ENCODE data around the gene PNMA3.
A peak's percentile ranks its signal among the peaks of the same experiment; 100 is the strongest.
"Not testable (repeated sequence)": the region's sequence is repeated elsewhere in the genome, so short reads cannot be mapped to it uniquely, and the experiment has no call there.

Gene PNMA3, protein sequence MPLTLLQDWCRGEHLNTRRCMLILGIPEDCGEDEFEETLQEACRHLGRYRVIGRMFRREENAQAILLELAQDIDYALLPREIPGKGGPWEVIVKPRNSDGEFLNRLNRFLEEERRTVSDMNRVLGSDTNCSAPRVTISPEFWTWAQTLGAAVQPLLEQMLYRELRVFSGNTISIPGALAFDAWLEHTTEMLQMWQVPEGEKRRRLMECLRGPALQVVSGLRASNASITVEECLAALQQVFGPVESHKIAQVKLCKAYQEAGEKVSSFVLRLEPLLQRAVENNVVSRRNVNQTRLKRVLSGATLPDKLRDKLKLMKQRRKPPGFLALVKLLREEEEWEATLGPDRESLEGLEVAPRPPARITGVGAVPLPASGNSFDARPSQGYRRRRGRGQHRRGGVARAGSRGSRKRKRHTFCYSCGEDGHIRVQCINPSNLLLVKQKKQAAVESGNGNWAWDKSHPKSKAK

DNA sequence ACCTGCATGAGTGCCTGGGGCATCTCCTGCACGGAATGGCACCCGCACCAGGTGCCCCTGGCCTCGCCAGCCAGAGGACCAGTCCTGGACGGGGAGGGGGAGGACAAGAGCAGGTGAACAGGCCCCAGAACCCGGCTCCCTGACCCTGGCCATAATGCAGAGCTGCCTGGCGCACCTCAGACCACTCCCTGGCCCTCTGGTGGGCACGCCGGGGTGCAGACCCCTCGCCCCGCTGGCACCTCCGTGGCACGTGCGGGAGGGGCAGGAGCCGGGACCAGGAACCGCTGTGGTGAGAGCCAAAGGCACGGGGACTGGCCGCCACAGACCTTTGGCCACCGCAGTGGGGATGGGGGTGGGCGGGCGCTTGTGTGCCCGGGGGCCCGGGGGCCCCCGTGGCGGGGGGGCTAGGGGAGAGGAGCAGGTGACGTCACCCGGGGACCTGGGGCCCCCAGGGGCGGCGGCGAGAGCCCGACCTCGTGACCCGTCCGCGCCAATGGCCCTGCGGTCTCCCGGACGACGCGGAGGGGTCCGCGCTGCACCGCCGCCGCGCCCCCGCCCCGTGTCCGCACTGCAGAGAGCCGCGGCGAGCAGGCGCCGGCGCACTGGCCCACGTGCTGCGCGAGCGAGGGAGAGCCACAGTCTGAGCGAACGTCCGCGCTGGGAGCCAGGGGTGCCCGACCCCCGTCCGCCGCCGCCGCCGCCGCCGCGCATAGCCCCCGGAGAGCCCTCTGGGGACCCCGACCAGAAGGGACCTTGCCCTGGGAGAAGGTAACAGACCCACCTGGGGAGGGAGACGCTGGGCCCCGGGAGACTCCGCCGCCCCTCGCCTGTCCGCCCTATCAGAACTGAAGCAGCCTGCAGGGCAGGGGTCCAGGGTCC, at the start of gene PNMA3:
TSS of gene PNMA3 (plus strand) at position 600 of the 879 bp plus-strand sequence. CDS start 586 bp downstream, outside the sequence.
- DNase-seq: no peak

DNA sequence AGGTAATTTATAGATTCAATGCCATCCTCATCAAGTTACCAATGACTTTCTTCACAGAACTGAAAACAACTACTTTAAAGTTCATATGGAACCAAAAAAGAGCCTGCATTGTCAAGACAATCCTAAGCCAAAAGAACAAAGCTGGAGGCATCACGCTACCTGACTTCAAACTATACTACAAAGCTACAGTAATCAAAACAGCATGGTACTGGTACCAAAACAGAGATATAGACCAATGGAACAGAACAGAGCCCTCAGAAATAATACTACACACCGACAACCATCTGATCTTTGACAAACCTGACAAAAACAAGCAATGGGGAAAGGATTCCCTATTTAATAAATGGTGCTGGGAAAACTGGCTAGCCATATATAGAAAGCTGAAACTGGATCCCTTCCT, 39.1 kb upstream of the PNMA3 start:
- DNase-seq: not testable (repeated sequence)

DNA sequence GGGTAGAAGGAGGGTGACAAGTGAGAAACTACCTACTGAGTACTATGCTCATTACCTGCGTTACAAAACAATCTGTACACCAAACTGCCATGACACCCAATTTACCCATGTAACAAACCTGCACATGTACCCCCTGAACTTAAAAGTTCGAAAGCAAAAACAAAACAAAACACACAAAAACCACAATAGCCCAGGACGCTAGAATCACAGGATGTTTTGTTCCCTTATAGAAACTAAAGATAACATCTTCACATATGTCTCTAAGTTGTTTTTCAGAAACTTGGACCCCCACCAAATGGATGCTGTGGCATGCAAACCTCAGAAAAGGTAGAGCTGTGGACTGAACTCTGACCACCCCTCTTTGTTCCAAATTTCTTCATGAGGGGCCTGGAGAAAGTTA, 37.1 kb upstream of the PNMA3 start:
- no peak for DNase-seq

DNA sequence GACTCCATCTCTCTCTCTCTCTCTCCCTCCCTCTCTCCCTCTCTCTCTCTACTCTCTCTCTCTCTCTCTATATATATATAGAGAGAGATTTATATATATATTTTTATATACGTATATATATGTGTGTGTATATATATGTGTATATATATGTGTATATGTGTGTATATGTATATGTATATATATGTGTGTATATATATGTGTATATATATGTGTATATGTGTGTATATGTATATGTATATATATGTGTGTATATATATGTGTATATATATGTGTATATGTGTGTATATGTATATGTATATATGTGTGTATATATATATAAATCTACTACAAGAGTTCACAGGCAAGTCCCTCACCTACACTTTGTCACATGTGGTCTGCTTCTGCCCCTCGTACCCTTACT, 29.8 kb upstream of the PNMA3 start:
- not testable (repeated sequence) for DNase-seq

DNA sequence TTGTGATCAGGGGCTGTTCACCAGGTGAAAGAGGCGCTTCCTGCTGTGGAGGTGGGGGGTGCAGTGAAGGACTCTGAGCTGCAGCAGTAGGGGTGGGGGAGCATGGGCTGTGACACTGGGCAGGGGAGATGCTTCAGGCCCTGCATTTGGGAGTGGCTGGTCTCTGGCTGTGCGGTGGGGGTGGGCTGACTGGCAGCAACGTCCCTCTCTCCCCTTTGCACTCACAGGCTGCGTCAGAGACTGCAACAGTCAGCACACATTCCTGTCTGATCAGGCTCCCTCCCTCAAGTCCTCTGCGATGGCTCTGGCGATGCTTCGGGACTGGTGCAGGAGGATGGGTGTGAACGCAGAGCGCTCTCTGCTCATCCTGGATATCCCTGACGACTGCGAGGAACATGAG, 27.8 kb upstream of the PNMA3 start:
- not testable (repeated sequence) for DNase-seq

DNA sequence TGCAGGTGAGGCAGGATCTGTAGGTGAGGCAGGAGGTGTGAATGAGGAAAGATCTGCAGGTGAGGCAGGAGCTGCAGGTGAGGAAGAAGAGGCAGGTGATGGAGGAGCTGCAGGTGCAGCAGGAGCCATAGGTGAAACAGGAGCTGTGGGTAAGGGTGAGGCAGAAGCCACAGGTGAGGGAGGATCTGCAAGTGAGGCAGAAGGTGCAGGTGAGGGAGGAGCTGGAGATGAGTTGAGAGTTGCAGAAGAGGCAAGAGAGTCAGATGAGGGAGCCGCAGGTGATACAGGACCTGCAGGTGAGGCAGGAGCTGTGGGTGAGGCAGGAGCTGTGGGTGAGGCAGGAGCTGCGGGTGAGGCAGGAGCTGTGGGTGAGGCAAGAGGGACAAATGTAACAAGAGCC, 27.1 kb upstream of the PNMA3 start:
- DNase-seq: no peak

DNA sequence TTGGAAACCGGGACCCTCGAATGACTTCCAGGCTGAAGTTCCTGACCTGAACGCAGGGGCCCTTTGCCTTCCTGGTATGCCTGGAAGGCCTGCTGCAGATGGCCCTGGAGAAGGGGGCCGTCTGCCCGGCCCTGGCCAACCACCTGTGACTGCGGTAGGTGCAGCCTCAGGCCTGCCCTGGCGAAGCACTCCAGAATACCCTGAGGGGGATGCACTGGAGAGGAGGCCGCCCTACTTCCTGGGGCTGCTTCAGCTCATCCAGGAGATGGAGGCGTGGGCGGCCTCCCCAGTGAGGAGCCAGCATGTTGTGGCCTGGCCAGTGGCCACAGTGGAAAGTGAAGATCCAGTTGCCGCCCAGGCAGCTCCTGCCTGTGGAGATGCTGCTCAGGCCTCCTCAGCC, 26.4 kb upstream of the PNMA3 start:
- no peak for DNase-seq

DNA sequence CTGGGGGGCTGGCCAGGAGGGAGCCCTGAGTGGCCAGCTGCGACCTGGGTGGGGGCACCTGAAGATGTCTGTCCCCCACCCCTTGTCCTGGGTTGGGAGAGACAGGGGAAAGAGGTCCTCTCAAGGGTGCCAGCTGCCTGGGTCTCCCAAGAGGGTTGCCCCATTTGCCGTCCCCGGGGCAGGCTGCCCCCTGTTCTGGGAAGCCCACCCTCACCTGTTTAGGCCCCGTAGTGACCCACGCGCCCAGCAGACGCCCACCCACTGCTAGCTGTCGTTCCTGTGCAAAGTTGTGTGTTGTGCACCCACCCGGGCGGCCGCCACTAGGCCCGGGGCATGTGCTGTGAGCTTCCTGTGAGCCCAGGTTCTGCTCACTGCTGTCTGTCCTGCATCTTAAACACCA, 25.5 kb upstream of the PNMA3 start:
- DNase-seq: no peak

DNA sequence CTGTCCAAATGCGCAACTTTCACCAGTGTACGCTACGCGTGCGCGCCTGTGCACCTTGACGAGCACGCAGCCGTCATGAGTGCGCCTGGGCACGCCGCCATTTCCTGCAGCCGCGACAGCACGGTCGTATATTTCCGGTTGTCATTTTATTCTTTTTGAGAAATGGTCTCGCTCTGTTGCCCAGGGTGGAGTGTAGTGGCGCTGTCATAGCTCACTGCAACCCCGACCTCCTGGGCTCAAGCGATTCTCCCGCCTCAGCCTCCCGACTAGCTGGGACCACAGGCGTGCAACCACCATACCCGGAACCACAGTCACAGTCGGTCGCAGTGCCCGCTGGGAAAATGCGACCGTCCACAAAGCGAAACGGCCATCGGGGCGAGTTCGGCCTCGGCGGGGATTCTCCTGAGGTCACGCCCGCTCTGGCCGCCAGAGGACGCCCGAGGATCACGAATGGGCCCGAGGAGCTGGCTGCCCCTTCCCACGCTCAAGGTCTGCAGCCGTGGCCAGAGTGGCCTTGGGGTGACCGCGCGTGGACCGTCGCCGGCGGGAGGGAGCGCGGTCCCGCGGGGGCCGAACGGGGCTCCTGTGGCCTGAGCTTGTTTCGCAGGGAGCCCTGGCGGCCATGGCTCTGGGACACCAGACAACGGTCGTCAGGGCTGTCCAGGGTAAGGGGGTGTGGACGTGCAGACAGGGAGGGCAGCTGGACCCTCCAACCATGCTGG, 23.7 kb upstream of the PNMA3 start:
- peak; percentile 51 for DNase-seq

DNA sequence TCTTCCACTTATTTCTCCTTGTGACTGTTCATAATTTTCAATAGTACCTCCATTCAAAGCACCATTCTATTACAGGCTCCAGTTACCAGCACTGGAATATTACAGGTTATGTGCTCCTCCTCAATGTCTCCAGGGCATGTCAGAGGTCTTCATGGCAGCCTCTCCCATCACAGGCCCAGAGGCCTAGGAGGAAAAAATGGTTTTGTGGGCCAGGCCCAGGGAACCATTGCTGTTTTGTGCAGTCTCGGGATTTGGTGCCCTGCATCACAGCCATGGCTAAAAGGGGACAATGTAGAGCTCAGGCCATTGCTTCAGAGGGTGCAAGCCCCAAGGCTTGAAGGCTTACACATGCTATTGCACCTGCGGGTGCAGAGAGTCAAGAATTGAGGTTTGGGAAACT, 7.2 kb upstream of the PNMA3 start:
- no peak for DNase-seq

DNA sequence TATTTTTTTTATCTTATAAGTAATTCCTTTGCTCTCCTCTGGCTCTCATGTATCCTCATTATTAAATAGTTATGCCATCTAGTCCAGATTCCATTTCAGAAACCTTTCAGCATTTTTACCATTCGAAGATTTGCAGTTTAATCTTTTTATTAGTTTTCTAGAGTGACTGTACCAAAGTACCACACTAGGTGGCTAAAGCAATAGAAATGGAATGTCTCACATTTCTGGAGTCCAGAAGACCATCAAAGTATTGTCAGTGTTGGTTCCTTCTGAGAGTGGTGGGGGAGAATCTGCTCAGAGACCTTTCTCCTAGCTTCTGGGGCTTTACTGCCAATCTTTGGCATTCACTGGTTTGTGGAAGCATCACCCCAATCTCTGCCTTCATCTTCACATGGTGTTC, 3.7 kb upstream of the PNMA3 start:
- no peak for DNase-seq

DNA sequence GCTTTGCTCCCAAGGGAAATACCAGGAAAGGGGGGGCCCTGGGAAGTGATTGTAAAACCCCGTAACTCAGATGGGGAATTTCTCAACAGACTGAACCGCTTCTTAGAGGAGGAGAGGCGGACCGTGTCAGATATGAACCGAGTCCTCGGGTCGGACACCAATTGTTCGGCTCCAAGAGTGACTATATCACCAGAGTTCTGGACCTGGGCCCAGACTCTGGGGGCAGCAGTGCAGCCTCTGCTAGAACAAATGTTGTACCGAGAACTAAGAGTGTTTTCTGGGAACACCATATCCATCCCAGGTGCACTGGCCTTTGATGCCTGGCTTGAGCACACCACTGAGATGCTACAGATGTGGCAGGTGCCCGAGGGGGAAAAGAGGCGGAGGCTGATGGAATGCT, 1.0 kb downstream of the PNMA3 start:
- no peak for DNase-seq

DNA sequence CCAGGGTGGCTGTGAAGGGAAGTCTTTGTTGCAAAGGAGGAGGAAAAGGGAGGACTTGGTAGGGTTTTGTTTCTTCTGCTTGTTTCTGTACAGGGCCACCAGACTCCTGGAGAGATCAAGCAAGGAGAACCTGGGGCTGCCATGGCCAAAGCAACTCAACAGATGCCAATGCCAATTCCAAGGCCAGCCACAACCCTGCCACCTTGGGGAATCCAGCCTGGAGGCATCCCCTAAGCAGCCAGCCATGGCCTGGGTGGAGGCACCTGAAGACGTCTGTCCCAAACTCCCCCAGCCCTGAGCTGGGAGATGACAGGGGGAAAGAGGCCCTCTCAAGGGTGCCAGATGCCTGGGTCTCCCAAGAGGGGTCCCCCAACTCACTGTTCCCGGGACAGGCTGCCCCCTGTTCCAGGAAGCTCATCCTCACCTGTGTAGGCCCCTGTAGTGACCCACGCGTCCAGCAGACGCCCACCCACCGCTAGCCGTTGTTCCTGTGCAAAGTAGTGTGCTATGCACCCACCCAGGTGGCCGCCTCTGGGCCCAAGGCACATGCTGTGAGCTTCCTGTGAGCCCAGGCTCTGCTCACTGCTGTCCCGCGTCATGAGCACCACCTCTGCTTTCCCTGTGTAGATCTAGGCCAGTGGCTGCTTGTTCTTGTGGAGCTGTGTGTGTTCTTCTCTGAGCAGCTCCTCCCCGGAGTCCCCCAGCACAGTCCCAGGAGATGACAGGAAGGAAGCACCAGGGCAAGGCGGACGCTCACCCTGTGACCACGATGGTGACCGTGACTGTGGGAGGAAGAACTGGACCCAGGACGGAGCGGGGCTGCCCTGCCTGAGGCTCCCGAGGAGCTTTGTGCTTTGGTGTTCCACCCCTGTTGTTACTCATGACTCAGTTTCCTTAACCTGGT, 3.2 kb downstream of the PNMA3 start:
- no peak for DNase-seq

DNA sequence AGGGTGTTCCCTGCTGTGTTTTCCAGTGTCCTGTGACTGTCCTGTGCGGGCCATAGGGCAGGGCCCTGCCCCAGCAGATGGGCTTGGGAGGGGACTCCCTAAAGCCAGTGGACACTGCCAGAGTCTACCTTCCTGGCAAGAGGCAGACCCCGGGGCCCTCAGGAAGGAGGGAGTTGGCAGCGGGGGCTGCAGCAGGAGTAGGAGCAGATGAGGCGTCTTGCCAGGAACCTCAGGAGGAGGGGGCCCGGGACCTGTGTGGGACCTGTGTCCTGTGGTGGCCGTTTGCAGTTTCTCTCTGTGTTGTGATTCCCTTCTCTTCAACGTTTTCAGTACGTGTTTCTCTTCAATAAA, 3.8 kb downstream of the PNMA3 start:
- no peak for DNase-seq

DNA sequence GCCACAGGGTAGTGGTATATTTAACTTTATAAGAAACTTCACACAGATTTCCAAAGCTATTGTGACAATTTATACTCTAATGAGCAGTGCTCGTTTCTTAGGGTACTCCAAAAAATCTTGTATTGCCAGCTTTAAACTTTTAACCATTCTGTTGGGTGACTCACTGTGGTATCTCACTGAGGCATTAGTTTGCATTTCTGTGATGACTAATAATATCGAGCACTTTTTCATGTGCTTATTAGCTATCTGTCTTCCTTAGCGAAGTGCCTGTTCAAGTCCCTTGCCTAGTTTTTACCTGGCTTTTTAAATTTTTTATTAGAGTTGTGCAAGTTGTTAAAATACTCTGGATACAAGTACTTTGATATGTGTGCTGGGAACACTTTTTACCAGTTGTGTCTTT, 5.5 kb downstream of the PNMA3 start:
- no peak for DNase-seq

DNA sequence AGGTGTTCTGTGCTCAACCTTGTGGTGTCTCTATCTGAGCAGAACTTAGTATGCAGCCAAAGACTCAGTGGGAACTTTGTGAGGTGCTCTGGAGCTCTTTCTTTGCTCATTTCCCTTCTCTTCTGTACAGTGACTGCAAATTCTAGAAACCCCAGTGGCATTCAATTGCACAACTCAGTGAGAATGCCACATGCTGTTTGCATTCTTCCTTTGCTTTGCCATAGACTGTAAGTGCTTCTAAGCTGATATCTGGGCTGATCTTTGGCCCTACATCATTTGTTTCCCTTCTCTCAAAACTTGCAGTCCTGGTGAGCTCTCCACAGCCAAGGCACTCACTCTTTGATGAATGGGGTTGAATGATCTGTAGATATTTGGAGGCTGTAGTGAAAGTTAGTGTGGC, 7.0 kb downstream of the PNMA3 start:
- DNase-seq: peak; percentile 29

DNA sequence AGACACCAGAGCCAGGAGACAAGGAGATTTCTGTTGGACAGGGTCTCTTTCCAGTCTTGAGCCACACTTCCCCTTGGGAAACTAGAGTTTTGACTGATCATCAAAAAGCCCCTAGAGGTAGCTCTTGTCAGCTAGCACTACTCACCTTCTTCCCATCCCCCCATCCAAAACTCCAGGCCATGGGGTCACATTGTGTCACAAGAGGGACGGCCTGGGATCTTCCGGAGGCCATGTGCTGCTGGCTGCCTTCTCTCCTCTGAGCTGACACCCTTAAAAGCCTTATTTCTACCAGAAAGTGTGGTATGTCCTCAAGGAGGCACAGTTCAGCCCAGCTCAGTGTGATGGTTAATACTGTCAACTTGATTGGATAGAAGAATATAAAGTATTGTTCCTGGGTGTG, 7.8 kb downstream of the PNMA3 start:
- DNase-seq: no peak

DNA sequence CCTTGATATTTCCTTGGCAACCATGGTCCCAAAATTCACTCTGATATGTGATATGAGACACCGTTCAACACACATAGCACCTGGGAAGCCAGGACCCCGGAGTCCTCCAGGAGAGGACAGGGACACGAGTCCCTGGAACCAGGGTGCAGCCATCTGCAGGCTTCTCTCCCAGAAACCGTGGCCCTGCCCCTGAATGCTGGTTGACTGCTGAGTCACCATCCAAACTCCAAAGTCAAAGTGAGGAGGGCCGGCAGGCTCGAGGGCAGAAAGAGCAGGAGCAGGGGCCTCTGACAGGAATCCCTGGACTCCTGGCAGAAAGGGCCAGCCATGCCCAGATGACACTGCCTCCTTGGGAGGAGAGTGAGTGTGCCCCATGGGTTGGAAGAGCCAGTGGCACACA, 9.1 kb downstream of the PNMA3 start:
- no peak for DNase-seq

DNA sequence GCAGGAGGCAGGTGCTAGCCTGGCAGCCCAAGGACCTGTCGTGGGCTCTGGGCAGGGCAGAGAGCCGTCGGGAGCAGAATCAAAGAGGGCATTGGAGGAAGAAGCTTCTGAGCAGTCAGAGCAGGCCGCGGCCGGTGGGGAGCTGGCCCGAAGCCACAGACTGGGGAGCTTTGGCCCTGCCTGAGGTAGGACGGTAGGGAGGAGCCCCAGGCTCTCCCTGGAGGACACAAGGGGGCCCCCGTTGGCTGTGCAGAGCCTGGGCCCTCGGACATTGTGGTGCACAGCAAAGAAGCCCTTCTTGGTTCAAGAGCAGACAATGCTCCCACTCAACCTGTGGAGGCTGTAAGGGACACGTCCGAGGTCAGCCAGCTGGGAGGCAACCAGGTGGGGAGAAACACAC, 10.1 kb downstream of the PNMA3 start:
- not testable (repeated sequence) for DNase-seq

DNA sequence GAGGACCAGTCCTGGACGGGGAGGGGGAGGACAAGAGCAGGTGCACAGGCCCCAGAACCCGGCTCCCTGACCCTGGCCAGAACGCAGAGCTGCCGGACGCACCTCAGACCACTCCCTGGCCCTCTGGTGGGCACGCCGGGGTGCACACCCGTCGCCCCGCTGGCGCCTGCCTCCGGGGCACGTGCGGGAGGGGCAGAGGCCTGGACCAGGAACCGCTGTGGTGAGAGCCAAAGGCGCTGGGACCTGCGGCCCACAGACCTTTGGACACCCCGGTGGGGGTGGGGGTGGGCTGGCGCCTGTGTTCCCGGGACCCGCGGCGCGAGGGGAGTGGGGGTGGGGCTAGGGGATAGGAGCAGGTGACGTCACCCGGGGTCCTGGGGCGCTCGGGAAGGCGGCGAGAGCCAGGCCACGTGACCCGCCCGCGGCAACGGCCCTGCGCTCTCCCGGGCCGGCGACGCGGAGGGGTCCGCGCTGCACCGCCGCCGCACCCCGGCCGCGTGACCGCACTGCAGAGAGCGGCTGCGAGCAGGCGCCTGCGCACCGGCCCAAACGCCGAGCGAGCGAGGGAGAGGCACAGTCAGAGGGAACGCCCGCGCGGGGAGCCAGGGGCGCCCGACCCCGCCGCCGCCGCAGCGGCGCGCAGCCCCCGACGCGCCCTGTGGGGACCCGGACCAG, 15.8 kb downstream of the PNMA3 start, which contains the start of gene PNMA6A:
TSS of gene PNMA6A (plus strand) at position 546 of the 675 bp plus-strand sequence. CDS start 609 bp downstream, outside the sequence.
- DNase-seq: not testable (repeated sequence)

DNA sequence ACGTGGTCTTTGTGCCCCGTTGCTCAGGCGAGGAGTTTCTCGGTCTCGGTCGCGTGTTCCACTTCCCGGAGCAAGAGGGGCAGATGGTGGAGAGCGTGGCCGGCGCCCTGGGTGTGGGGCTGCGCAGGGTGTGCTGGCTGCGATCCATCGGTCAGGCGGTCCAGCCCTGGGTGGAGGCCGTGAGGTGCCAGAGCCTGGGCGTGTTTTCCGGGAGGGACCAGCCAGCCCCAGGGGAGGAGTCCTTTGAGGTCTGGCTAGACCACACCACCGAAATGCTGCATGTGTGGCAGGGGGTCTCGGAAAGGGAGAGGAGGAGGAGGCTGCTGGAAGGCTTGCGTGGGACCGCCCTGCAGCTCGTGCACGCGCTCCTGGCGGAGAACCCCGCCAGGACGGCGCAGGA, 17.1 kb downstream of the PNMA3 start:
- not testable (repeated sequence) for DNase-seq

Data from MV-4-11 (cell line).